IMR-90 (cell line): ENCODE data around the gene LAG3. TPM values are rescaled to one million over a fixed set of nuclear protein-coding genes. Genes with fewer than 3 reads are reported as not detected.
A peak's percentile ranks its signal among the peaks of the same experiment; 100 is the strongest.

ENCODE experiments used
- ATAC-seq: fragments of 200-7000 bp; cut with Tn5 transposase; 2 replicates; pipeline ENCODE4 v1.9.1; 2020; ENCODE audit warnings: low read depth, mild to moderate bottlenecking, moderate library complexity
- BruUV-seq: library from RNA; stranded (reverse); fragments of 400-500 nt; replicated peaks from 2 replicates; lab custom pipeline; 2021; lab: Mats Ljungman, UMichigan
- CTCF ChIA-PET: fragments of 300-600 bp; formaldehyde crosslinking; extraction: SDS; loops from one replicate; lab custom pipeline; 2021; ENCODE audit warnings: antibody characterized with exemption; lab: Yijun Ruan, JAX
- POLR2A ChIA-PET: fragments of 300-600 bp; sonication (Branson Sonifier 250); formaldehyde crosslinking; loops from one replicate; lab custom pipeline; 2022; ENCODE audit warnings: antibody characterized with exemption; ENCODE audit not compliant: unreplicated experiment; lab: Charles Lee
- DNase-seq: peaks from one replicate; pipeline ENCODE4 v3.0.0; 2013
- H2AFZ ChIP-seq: replicated peaks from 2 replicates; pipeline ENCODE3; 2013; ENCODE audit warnings: low read length, mild to moderate bottlenecking; ENCODE audit not compliant: poor library complexity
- H2AK5ac ChIP-seq: 2 replicates; pipeline ENCODE4 v1.6.1; 2013; ENCODE audit warnings: low read depth, low read length, inconsistent platforms
- H2AK9ac ChIP-seq: replicated peaks from 2 replicates; pipeline ENCODE3; 2013; ENCODE audit warnings: mild to moderate bottlenecking, low read depth, low read length, moderate library complexity; ENCODE audit not compliant: poor library complexity
- H2BK120ac ChIP-seq: 2 replicates; pipeline ENCODE4 v1.6.1; 2013; ENCODE audit warnings: low read depth, low read length, inconsistent platforms
- H2BK15ac ChIP-seq: 3 replicates; pipeline ENCODE4 v1.6.1; 2013; ENCODE audit warnings: low read depth, low read length, inconsistent platforms
- H2BK20ac ChIP-seq: 2 replicates; pipeline ENCODE4 v1.6.1; 2013; ENCODE audit warnings: low read depth, mild to moderate bottlenecking, inconsistent platforms, low read length, moderate library complexity
- H2BK5ac ChIP-seq: 2 replicates; pipeline ENCODE4 v1.6.1; 2013; ENCODE audit warnings: mild to moderate bottlenecking, low read depth, low read length, inconsistent platforms; ENCODE audit not compliant: poor library complexity, severe bottlenecking
- H3K14ac ChIP-seq: replicated peaks from 2 replicates; pipeline ENCODE4 v1.6.1; 2013; ENCODE audit warnings: low read depth, low read length, inconsistent platforms
- H3K18ac ChIP-seq: 2 replicates; pipeline ENCODE4 v1.6.1; 2013; ENCODE audit warnings: low read depth, low read length, control low read depth
- H3K23ac ChIP-seq: 2 replicates; pipeline ENCODE4 v1.6.1; 2013; ENCODE audit warnings: low read depth, low read length, inconsistent platforms
- H3K27ac ChIP-seq: 2 replicates; pipeline ENCODE4 v1.5.1; 2013; ENCODE audit warnings: mild to moderate bottlenecking, control low read depth, low read length; ENCODE audit not compliant: insufficient read depth
- H3K27me3 ChIP-seq: 2 replicates; pipeline ENCODE4 v1.6.1; 2013; ENCODE audit warnings: low read length; ENCODE audit not compliant: control insufficient read depth, insufficient read depth
- H3K36me3 ChIP-seq: 2 replicates; pipeline ENCODE4 v1.6.1; 2013; ENCODE audit warnings: low read length, mixed read lengths; ENCODE audit not compliant: control insufficient read depth, insufficient read depth
- H3K4ac ChIP-seq: 2 replicates; pipeline ENCODE4 v1.6.1; 2013; ENCODE audit warnings: low read depth, low read length, inconsistent platforms
- H3K4me1 ChIP-seq: 2 replicates; pipeline ENCODE4 v1.6.1; 2013; ENCODE audit warnings: low read length, mixed read lengths; ENCODE audit not compliant: control insufficient read depth, insufficient read depth
- H3K4me2 ChIP-seq: 2 replicates; pipeline ENCODE4 v1.6.1; 2013; ENCODE audit warnings: low read depth, mild to moderate bottlenecking, control low read depth, low read length, moderate library complexity
- H3K4me3 ChIP-seq: 2 replicates; pipeline ENCODE4 v1.5.1; 2013; ENCODE audit warnings: low read depth, mild to moderate bottlenecking, control low read depth, low read length, moderate library complexity; ENCODE audit not compliant: insufficient read depth
- H3K56ac ChIP-seq: 2 replicates; pipeline ENCODE4 v1.6.1; 2013; ENCODE audit warnings: low read length, inconsistent platforms; ENCODE audit not compliant: insufficient read depth; ENCODE audit errors: extremely low read depth
- H3K79me1 ChIP-seq, 2 experiments: 2 replicates each; pipeline ENCODE4 v1.6.1; 2013; ENCODE audit warnings: low read length in 2 of 2, inconsistent platforms in 1 of 2, low read depth in 1 of 2
- H3K9ac ChIP-seq: 2 replicates; pipeline ENCODE4 v1.6.1; 2013; ENCODE audit warnings: low read depth, low read length, control low read depth
- H3K9me1 ChIP-seq: 2 replicates; pipeline ENCODE4 v1.6.1; 2013; ENCODE audit warnings: low read length, inconsistent platforms; ENCODE audit not compliant: insufficient read depth
- H3K9me3 ChIP-seq: 2 replicates; pipeline ENCODE4 v1.6.1; 2013; ENCODE audit warnings: low read length; ENCODE audit not compliant: control insufficient read depth, insufficient read depth
- H4K20me1 ChIP-seq: 2 replicates; pipeline ENCODE4 v1.6.1; 2013; ENCODE audit warnings: low read length, inconsistent platforms; ENCODE audit not compliant: insufficient read depth
- H4K5ac ChIP-seq: 2 replicates; pipeline ENCODE4 v1.6.1; 2013; ENCODE audit warnings: mild to moderate bottlenecking, low read depth, low read length, control low read depth
- H4K8ac ChIP-seq, 2 experiments: 2 replicates each; pipeline ENCODE4 v1.6.1; 2013; ENCODE audit warnings: low read depth in 2 of 2, low read length in 2 of 2, control low read depth in 1 of 2, inconsistent platforms in 1 of 2
- H4K91ac ChIP-seq: 2 replicates; pipeline ENCODE4 v1.6.1; 2013; ENCODE audit warnings: low read depth, low read length, inconsistent platforms; ENCODE audit not compliant: insufficient read depth
- CEBPB ChIP-seq: IDR thresholded peaks from 2 replicates; pipeline ENCODE4 v1.6.1; 2012; ENCODE audit warnings: low read depth, low read length, improper control_type of control experiment
- MAFK ChIP-seq: IDR thresholded peaks from 2 replicates; pipeline ENCODE4 v1.6.1; 2012; ENCODE audit warnings: low read depth, low read length, improper control_type of control experiment
- NFE2L2 ChIP-seq: fragments of 150-350 bp; IDR thresholded peaks from 2 replicates; pipeline ENCODE4 v1.6.1; 2016; ENCODE audit warnings: low read depth, mild to moderate bottlenecking, low read length
- RFX5 ChIP-seq: IDR thresholded peaks from 2 replicates; pipeline ENCODE4 v1.8.0; 2012; ENCODE audit warnings: low read depth, mild to moderate bottlenecking, low read length, moderate library complexity
- WGBS, 2 experiments: methylation state at CpG; one replicate each; pipeline versions ENCODE4 v1.1.5 to v1.1.7; 2013; ENCODE audit warnings: missing lambda C conversion rate in 2 of 2; ENCODE audit not compliant: insufficient read length in 1 of 2; ENCODE audit errors: extremely low coverage in 2 of 2; 5-methylcytosine and 5-hydroxymethylcytosine counted together
- dilution Hi-C: fragments of 300-500 bp; cut with HindIII; formaldehyde crosslinking; loops from one replicate; pipeline ENCODE4 v1.14.3; 2018; ENCODE audit warnings: low sequenced_read_pairs; ENCODE audit not compliant: unreplicated experiment
- in situ Hi-C: fragments of 300-500 bp; cut with MboI; formaldehyde crosslinking; loops from 3 replicates; pipeline ENCODE4 v1.14.3; 2019; ENCODE audit warnings: low sequenced_read_pairs, inconsistent platforms, mixed read lengths
- intact Hi-C: fragments of 100-400 bp; cut with micrococcal nuclease; formaldehyde crosslinking; loops from 2 replicates; pipeline ENCODE4 v1.10.0; 2022
- polyA plus RNA-seq, 3 experiments: library from polyadenylated mRNA; depleted of rRNA; stranded (reverse); fragments of >200 nt; gene quantifications; 2 replicates each; pipeline ENCODE4 v1.2.3, GENCODE V29; 2012; ENCODE audit warnings: low replicate concordance in 1 of 3
- total RNA-seq: library from RNA; depleted of rRNA; stranded (reverse); fragments of >200 nt; gene quantifications from 2 replicates; pipeline ENCODE4 v1.2.3, GENCODE V29; 2012

The LAG3 gene
- total and polyA plus RNA-seq, 2 of the 4 experiments (the other 2 are of a cell fraction) = 0.41 TPM; not detected in 1

DNA sequence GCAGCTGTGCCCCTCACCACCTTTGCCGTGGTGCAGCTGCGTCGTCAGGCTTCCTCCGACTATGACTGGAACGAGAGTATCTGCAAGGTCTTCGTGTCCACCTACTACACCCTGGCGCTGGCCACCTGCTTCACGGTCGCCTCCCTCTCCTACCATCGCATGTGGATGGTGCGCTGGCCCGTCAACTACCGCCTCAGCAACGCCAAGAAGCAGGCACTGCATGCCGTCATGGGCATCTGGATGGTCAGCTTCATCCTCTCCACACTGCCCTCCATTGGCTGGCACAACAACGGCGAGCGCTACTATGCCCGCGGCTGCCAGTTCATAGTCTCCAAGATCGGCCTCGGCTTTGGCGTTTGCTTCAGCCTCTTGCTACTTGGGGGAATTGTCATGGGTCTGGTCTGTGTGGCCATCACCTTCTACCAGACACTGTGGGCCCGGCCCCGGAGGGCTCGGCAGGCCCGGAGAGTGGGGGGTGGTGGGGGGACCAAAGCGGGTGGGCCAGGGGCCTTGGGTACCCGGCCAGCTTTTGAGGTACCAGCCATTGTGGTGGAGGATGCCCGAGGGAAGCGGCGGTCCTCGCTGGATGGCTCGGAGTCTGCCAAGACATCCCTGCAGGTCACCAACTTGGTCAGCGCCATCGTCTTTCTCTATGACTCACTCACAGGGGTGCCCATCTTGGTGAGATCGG, 51.9 kb downstream of the LAG3 start (continued):
- TF ChIP-seq MAFK = no peak

- Histone ChIP-seq H3K23ac (peak overlapping the region; percentile 19; the same call in 1 of the 2 replicates), H3K79me1 (peaks cover 8 to 46% of the 10 kb centered on the region in 2 experiments; a peak in 3 of 4 replicates), H3K27me3 (peaks cover 2% of the 10 kb centered on the region; the same call in 1 of the 2 replicates), H3K36me3 (no peaks in the 10 kb centered on the region), H3K4me3 (no peak overlapping the region), H3K4ac (peak overlapping the region; percentile 68), H3K18ac (no peak overlapping the region), H4K20me1 (peaks cover 6% of the 10 kb centered on the region; the same call in 1 of the 2 replicates), H2BK5ac (no peak overlapping the region), H2AK9ac (peak overlapping the region; percentile 94), H4K8ac (peak overlapping the region in 1 of 2 experiments; percentile 78; a peak in 1 of 4 replicates), H2AFZ (peak overlapping the region; percentile 89), H3K4me2 (peak overlapping the region; percentile 73), H2AK5ac (peak overlapping the region; percentile 69), H2BK20ac (no peak overlapping the region; the same call in 1 of the 2 replicates), H3K4me1 (peaks cover 22% of the 10 kb centered on the region), H4K5ac (no peak overlapping the region; the same call in 1 of the 2 replicates), H3K56ac (no peak overlapping the region), H3K14ac (peak overlapping the region; percentile 67), H3K9ac (no peak overlapping the region), H2BK120ac (no peak overlapping the region), H3K9me1 (peaks cover 3% of the 10 kb centered on the region; the same call in 1 of the 2 replicates), H3K27ac (no peak overlapping the region), H2BK15ac (no peak overlapping the region), H4K91ac (peak overlapping the region; percentile 38; the same call in 1 of the 2 replicates), H3K9me3 (no peaks in the 10 kb centered on the region)
- no TSS peak for BruUV-seq
- TF ChIP-seq CEBPB (no peak), NFE2L2 (no peak), RFX5 (no peak)
- ATAC-seq (no peak), DNase-seq (peak; percentile 52)
- POLR2A ChIA-PET = no interaction called here
- CTCF ChIA-PET = interaction anchor here (1.0 kb wide), 1 partner anchor 58 kb away, joined by 4 read pairs; the partner anchor contains the start of gene PTMS
- in situ Hi-C loops = loop anchor here (5.0 to 10.0 kb wide), 2 partner anchors 73 to 210 kb away; partner anchors contain the start of gene MLF2
- WGBS, 2 experiments = 59% methylated on average over 10 of the region's 12 CpGs; no CpG with 5 or more reads in 1 of the 2 experiments
- dilution Hi-C loops = no loop called here
- intact Hi-C loops = loop anchor here (1.0 to 5.0 kb wide), 6 partner anchors 47 to 208 kb away; partner anchors contain the start of genes MLF2 and ZNF384
Measured at GRCh38 chr12:6824901-6825381, 52.6 kb downstream of the LAG3 start.
